ENCODE measurements around the gene ING2. TPM values are rescaled to one million over a fixed set of nuclear protein-coding genes. Genes with fewer than 3 reads are reported as not detected.
A peak's percentile ranks its signal among the peaks of the same experiment; 100 is the strongest.

Gene ING2
- total and polyA plus RNA-seq, 10 of the 15 experiments (the other 5 are each of a cell fraction or from before 2014, with no cell fraction given): 3.3 to 16.1 (median 10.9) TPM

DNA sequence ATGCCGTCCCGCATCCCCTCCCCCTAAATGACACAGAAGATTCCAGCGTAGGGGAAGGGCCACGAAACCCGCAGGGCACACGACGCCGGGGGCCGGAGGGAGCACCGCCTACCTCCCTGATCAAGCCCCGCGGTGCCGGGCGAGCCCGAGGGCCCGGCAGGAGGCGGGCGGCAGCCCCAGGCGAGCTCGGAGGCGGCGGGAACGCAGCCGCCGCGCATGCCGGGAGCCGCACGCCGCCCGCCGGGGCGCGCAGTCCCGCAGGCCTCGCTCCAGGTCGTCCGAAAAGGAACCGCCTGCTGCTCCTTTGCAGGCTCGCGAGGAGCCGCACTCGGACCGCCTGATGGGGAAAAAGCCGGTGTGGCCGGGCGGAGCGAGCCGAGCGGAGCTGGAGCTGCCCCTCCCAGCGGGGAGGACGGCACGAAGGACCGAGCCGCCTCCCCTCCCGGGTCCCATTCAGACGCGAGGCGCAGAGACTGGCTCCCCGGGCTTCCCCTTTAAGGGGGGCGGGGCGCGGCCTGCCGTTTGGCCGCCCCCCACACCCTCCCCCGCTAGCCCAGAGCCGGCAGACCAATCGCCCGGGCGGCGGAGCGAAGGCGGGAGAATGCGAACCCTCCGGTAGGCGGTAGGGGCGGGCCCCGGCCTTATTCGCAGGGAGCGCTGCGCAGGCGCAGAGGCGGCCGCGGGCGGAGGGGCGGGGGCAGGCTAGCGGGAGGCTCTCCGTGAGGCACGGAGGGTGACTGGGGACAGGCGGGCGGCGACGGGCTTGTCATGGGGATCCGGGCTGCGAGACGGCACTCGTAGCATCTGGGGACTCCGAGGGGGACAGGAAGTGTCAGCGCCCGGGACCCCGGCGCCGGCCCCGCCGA is 561 bp upstream of the ING2 start (continued):
- TF ChIP-seq, protein P1, sequence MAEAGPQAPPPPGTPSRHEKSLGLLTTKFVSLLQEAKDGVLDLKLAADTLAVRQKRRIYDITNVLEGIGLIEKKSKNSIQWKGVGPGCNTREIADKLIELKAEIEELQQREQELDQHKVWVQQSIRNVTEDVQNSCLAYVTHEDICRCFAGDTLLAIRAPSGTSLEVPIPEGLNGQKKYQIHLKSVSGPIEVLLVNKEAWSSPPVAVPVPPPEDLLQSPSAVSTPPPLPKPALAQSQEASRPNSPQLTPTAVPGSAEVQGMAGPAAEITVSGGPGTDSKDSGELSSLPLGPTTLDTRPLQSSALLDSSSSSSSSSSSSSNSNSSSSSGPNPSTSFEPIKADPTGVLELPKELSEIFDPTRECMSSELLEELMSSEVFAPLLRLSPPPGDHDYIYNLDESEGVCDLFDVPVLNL (IDR thresholded peaks at IDR 0.05; ENCODE audit: low read depth, low read length): peak; percentile 97
- TF ChIP-seq RUNX3 (IDR thresholded peaks at IDR 0.05; ENCODE audit: low read length) (peak; percentile 45; the same call in 1 of the 2 replicates), RAD51 (IDR thresholded peaks at IDR 0.05) (no peak), POU2F2 (IDR thresholded peaks at IDR 0.05; ENCODE audit: borderline replicate concordance, low read depth, low read length) (no peak), EZH2 (IDR thresholded peaks at IDR 0.05; ENCODE audit: borderline replicate concordance, control insufficient read depth, low read depth, low read length) (no peak), POLR2A (IDR thresholded peaks at IDR 0.05; ENCODE audit: low read depth, low read length) (peak; percentile 83), CHD4 (IDR thresholded peaks at IDR 0.05) (no peak), NR2C2 (IDR thresholded peaks at IDR 0.05; ENCODE audit: borderline replicate concordance, control insufficient read depth, insufficient read length, low read depth) (no peak), ZNF217 (IDR thresholded peaks at IDR 0.05) (peak; percentile 68; the same call in 1 of the 2 replicates), ZNF24 (IDR thresholded peaks at IDR 0.05) (0 out of 2 replicates have a peak, but pooled peaks have one; percentile 17), CREM (IDR thresholded peaks at IDR 0.05; ENCODE audit: low read depth) (no peak), ZNF207 (IDR thresholded peaks at IDR 0.05; ENCODE audit: borderline replicate concordance) (peak; percentile 91), NFYB (IDR thresholded peaks at IDR 0.05; ENCODE audit: insufficient read depth, low read depth, low read length) (peak; percentile 72; the same call in 1 of the 2 replicates), NRF1 (conservative IDR thresholded peaks at IDR 0.05; ENCODE audit: low read depth, low read length) (peak; percentile 81), ATF7 (IDR thresholded peaks at IDR 0.05; ENCODE audit: low read depth) (no peak), NKRF (conservative IDR thresholded peaks at IDR 0.05) (peak; percentile 79), GABPA (IDR thresholded peaks at IDR 0.05; ENCODE audit: low read depth) (no peak), TBL1XR1 (IDR thresholded peaks at IDR 0.05; ENCODE audit: low read depth, low read length) (no peak), GATAD2B (conservative IDR thresholded peaks at IDR 0.05; ENCODE audit: low read depth) (peak; percentile 91), SREBF1 (IDR thresholded peaks at IDR 0.05; ENCODE audit: low read length) (no peak), SPI1 (IDR thresholded peaks at IDR 0.05; ENCODE audit: borderline replicate concordance, insufficient read depth, low read depth, low read length) (peak; percentile 57), NR2F1 (conservative IDR thresholded peaks at IDR 0.05) (peak; percentile 44), BHLHE40 (IDR thresholded peaks at IDR 0.05; ENCODE audit: borderline replicate concordance in 1 of 2, low read depth in 2 of 2, low read length in 1 of 2) (peak; percentile 41 to 83; a peak in 3 of 4 replicates), STAT1 (conservative IDR thresholded peaks at IDR 0.05) (peak; percentile 87; the same call in 1 of the 2 replicates), YBX1 (IDR thresholded peaks at IDR 0.05) (no peak), NR2C1 (IDR thresholded peaks at IDR 0.05) (0 out of 2 replicates have a peak, but pooled peaks have one; percentile 36)
- TF ChIP-seq, protein P2, sequence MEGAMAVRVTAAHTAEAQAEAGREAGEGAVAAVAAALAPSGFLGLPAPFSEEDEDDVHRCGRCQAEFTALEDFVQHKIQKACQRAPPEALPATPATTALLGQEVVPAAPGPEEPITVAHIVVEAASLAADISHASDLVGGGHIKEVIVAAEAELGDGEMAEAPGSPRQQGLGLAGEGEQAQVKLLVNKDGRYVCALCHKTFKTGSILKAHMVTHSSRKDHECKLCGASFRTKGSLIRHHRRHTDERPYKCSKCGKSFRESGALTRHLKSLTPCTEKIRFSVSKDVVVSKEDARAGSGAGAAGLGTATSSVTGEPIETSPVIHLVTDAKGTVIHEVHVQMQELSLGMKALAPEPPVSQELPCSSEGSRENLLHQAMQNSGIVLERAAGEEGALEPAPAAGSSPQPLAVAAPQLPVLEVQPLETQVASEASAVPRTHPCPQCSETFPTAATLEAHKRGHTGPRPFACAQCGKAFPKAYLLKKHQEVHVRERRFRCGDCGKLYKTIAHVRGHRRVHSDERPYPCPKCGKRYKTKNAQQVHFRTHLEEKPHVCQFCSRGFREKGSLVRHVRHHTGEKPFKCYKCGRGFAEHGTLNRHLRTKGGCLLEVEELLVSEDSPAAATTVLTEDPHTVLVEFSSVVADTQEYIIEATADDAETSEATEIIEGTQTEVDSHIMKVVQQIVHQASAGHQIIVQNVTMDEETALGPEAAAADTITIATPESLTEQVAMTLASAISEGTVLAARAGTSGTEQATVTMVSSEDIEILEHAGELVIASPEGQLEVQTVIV (IDR thresholded peaks at IDR 0.05; ENCODE audit: borderline replicate concordance, partially characterized antibody): no peak
